Measurements from ENCODE around the gene ARCN1.

ARCN1 gene

GRCh38 chr11:118572061-118572980 is at the start of gene ARCN1:
Gene ARCN1 (plus strand): TSS chr11:118572409. CDS start chr11:118572548, 139 bp downstream.
- DNase-seq (ENCODE audit: low read depth) = peak; percentile 69

DNA sequence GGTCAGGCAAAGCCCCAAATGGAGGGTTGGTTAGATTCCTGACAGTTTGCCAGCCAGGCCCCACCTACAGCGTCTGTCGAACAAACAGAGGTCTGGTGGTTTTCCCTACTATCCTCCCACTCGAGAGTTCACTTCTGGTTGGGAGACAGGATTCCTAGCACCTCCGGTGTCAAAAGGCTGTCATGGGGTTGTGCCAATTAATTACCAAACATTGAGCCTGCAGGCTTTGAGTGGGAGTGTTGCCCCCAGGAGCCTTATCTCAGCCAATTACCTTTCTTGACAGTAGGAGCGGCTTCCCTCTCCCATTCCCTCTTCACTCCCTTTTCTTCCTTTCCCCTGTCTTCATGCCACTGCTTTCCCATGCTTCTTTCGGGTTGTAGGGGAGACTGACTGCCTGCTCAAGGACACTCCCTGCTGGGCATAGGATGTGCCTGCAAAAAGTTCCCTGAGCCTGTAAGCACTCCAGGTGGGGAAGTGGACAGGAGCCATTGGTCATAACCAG is 49.6 kb upstream of the ARCN1 start:
- DNase-seq (ENCODE audit: low read depth) = no peak

DNA sequence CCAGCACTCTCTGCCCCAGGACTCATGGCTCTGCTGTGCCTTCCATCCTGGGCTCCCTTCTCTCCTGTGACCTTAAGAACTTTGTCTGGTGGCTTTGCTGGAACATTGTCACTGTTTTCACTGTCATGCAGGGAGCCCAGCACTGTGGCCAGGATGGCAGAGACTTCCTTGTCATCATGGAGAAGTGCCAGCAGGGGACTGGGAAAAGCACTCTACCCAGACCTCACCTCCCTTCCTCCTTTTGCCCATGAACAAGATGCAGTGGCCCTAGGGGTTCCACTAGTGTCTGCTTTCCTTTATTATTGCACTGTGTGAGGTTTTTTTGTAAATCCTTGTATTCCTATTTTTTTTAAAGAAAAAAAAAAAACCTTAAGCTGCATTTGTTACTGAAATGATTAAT is 47.9 kb upstream of the ARCN1 start:
- no peak for DNase-seq (ENCODE audit: low read depth)

- no peak for DNase-seq (ENCODE audit: low read depth)
These were observed 47.3 kb upstream of the ARCN1 start for GRCh38 chr11:118524757-118525470.

DNA sequence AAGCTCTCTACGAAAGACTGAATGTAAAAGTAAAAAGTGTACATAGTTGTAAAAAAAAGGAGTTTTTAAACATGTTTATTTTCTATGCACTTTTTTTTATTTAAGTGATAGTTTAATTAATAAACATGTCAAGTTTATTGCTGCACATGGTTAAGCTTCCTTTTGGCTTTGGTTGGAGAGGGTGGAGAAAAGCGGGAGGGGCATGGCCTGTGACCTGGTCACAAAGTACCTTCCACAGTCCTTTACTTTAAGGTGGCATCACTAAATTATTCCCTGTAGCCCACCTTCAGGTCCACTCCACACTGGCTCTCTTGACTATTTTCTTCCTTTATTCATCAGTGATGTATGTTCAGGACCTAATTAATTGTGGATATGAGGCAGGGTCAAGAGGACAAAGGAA is 45.5 kb upstream of the ARCN1 start:
- DNase-seq (ENCODE audit: low read depth) = no peak

DNA sequence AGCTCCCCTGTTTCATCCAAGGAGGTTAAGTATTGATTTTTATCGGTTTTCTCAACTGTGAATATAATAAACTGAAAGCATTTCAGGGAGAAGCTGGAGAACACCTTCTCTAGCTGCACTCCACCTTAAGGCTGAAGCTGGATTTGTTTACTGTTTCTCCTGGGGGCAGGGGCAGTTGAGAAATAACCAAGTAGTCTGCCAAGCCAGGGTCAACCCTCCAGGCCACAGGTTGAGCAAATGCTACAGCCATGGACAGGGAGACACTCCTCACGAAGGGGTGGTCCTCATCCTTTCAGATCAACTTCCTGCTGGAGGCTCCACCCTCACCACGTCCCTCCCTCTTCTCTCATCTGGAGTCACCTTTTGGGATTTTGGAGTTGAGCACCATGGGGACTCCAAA is 45.1 kb upstream of the ARCN1 start, which contains the start of gene TTC36:
TTC36 (plus strand) TSS at position 366 of the 400 bp plus-strand sequence; CDS start at position 387, 21 bp downstream.
- DNase-seq (ENCODE audit: low read depth) = no peak

DNA sequence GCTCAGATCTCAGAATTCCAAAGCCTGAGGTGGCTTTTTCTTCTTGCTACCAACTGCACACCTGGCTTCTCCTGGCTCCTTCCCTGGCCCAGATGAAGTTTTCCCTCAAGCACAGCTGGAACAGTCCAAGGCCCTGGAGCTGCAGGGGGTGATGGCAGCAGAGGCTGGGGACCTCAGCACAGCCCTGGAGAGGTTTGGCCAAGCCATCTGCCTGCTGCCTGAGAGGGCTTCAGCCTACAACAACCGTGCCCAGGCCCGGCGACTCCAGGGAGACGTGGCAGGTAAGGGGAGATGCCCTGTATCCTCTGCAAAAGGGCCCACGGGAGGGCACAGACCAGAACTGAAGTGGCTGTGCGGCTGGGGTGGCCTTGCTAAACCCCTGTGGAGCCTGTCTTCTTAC is 43.7 kb upstream of the ARCN1 start:
- no peak for DNase-seq (ENCODE audit: low read depth)

- DNase-seq (ENCODE audit: low read depth) = no peak
These were observed 42.5 kb upstream of the ARCN1 start for GRCh38 chr11:118529584-118530175.

DNA sequence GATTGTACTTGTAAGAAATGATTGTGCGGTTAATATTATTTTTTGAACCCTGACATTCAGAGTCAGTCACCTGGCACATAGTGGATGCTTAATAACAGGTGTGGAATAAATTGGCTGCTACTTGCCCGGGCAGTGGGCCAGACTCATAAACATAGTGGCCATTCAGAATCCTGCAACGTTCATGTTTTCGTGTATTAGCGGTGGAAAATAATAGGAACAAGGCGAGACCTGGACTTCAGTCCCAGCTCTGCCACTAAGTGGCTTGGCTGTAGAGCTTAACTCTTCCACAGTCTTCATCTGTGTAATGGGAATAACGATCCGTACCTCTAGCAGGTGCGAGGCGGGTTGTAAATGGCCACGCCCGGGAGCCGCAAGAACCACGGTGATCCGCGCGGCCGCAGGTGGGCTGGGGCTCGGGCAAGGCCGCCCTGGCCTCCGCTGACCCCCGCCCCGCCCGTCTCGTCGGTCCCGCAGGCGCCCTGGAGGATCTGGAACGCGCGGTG is 42.0 kb upstream of the ARCN1 start:
- peak; percentile 5 for DNase-seq (ENCODE audit: low read depth)

GRCh38 chr11:118530683-118531596 is 41.3 kb upstream of the ARCN1 start, which contains the start of gene TMEM25:
Gene TMEM25 (plus strand): TSS chr11:118531192. CDS start chr11:118531802, 610 bp downstream.
- peak; percentile 66 for DNase-seq (ENCODE audit: low read depth)

DNA sequence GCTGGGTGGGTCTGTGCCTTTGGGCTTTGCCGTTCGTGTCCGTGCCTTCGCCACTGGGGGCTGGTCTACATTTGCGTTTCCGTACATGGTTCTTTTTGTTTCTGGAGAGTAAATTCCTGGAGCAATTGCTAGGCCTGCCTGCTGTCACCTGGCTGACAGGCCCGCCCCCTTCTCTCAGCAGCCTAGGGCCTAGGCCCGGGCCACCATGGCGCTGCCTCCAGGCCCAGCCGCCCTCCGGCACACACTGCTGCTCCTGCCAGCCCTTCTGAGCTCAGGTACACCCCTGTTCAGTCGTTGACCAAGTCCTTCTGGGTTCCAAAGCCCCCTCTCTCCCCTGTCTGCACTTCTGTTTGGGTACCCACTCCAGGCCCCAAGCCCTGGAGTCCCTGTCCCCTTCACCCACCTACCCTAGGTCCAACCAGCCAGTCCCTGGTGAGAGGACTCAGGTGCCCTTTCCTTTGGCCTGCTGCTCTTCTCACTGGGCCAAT is 40.6 kb upstream of the ARCN1 start:
- no peak for DNase-seq (ENCODE audit: low read depth)

GRCh38 chr11:118532091-118532490 is 40.1 kb upstream of the ARCN1 start:
- no peak for DNase-seq (ENCODE audit: low read depth)

DNA sequence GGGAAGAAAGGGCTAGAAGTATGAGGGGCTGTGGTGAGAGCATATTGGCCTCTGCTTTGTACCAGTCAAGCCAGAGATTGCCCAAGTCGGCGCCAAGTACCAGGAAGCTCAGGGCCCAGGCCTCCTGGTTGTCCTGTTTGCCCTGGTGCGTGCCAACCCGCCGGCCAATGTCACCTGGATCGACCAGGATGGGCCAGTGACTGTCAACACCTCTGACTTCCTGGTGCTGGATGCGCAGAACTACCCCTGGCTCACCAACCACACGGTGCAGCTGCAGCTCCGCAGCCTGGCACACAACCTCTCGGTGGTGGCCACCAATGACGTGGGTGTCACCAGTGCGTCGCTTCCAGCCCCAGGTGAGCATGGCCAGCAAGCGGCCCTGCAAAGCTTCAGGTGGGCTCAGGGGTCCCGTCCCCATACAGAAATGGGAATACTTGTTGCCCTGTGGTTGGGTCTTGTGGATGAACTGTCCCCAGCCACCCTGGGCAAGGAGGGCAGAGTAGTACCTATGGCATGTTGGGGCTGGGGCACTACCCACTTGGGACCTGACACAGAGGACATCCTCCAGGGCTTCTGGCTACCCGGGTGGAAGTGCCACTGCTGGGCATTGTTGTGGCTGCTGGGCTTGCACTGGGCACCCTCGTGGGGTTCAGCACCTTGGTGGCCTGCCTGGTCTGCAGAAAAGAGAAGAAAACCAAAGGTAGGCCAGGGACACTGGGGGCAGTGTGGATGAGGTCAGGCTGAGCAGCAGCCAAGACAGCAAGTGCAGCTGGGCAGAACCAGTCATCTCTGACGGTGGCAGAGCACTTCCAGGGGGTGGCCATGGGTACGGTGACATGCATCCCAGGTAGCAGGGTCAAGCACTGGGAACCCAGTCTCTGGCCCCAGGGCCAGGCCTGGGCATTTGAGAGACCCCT is 39.1 kb upstream of the ARCN1 start:
- no peak for DNase-seq (ENCODE audit: low read depth)

GRCh38 chr11:118533769-118534729 is 38.2 kb upstream of the ARCN1 start:
- no peak for DNase-seq (ENCODE audit: low read depth)

DNA sequence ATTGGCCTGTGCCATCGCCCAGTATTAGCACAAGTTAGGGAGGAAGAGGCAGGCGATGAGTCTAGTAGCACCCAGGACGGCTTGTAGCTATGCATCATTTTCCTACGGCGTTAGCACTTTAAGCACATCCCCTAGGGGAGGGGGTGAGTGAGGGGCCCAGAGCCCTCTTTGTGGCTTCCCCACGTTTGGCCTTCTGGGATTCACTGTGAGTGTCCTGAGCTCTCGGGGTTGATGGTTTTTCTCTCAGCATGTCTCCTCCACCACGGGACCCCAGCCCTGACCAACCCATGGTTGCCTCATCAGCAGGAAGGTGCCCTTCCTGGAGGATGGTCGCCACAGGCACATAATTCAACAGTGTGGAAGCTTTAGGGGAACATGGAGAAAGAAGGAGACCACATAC is 36.9 kb upstream of the ARCN1 start:
- no peak for DNase-seq (ENCODE audit: low read depth)

- no peak for DNase-seq (ENCODE audit: low read depth)
These were observed 35.5 kb upstream of the ARCN1 start for GRCh38 chr11:118536726-118537125.

- no peak for DNase-seq (ENCODE audit: low read depth)
These were observed 34.7 kb upstream of the ARCN1 start for GRCh38 chr11:118537409-118537980.

GRCh38 chr11:118544010-118544646 is 28.1 kb upstream of the ARCN1 start:
- DNase-seq (ENCODE audit: low read depth) = no peak
